CD14-positive monocyte (primary cell): ENCODE data around the gene RNF157. TPM values are rescaled to one million over a fixed set of nuclear protein-coding genes. Genes with fewer than 3 reads are reported as not detected.

Experiments used
- DNase-seq, 3 donors: peaks; one replicate each; pipeline ENCODE4 v3.0.0-alpha.2; 2011 to 2022
- H2AFZ ChIP-seq: 2 replicates; pipeline ENCODE4 v1.6.0; 2012; ENCODE audit warnings: mild to moderate bottlenecking, low read depth, low read length, inconsistent platforms; ENCODE audit not compliant: insufficient read depth, poor library complexity, severe bottlenecking
- H3K27ac ChIP-seq, 2 donors: 1 replicate in 1 of 2; 2 replicates in 1 of 2; pipeline ENCODE4 v1.5.1; 2012 to 2013; ENCODE audit warnings: low read length in 2 of 2, control low read depth in 1 of 2, inconsistent platforms in 1 of 2, low read depth in 1 of 2, mild to moderate bottlenecking in 1 of 2
- H3K27me3 ChIP-seq, 2 donors: one replicate each; pipeline versions ENCODE4 v1.6.0 to v1.6.1; 2011 to 2013; ENCODE audit warnings: low read length in 2 of 2; ENCODE audit not compliant: control insufficient read depth in 2 of 2, insufficient read depth in 2 of 2
- H3K36me3 ChIP-seq, 2 donors: replicated peaks in 1 of 2; 1 replicate in 1 of 2; 2 replicates in 1 of 2; pipeline versions ENCODE4 v1.5.1 to v1.6.1; 2012 to 2013; ENCODE audit warnings: low read length in 2 of 2, control low read depth in 1 of 2, inconsistent platforms in 1 of 2, mild to moderate bottlenecking in 1 of 2; ENCODE audit not compliant: insufficient read depth in 2 of 2, control insufficient read depth in 1 of 2
- H3K4me1 ChIP-seq, 2 donors: 1 replicate in 1 of 2; 2 replicates in 1 of 2; pipeline versions ENCODE4 v1.5.1 to v1.6.1; 2012 to 2013; ENCODE audit warnings: low read length in 2 of 2, control low read depth in 1 of 2, inconsistent platforms in 1 of 2, mild to moderate bottlenecking in 1 of 2, moderate library complexity in 1 of 2; ENCODE audit not compliant: insufficient read depth in 2 of 2, control insufficient read depth in 1 of 2
- H3K4me2 ChIP-seq: replicated peaks from 2 replicates; pipeline ENCODE3; 2012; ENCODE audit warnings: low read length, moderate library complexity, mild to moderate bottlenecking; ENCODE audit not compliant: poor library complexity, severe bottlenecking; ENCODE audit errors: extremely low read depth
- H3K4me3 ChIP-seq, 3 experiments: fragments of 200-600 bp in 1 of 3; sonication (generic) in 1 of 3; replicated peaks in 1 of 3; 1 replicate in 2 of 3; 2 replicates in 1 of 3; pipeline ENCODE4 v1.5.1; 2011 to 2013; ENCODE audit warnings: low read length in 3 of 3, mild to moderate bottlenecking in 3 of 3, control low read depth in 2 of 3, low read depth in 2 of 3, inconsistent platforms in 1 of 3, moderate library complexity in 1 of 3
- H3K79me2 ChIP-seq: 2 replicates; pipeline ENCODE4 v1.6.0; 2012; ENCODE audit warnings: mild to moderate bottlenecking, control low read depth, inconsistent platforms, low read length, moderate library complexity; ENCODE audit not compliant: insufficient read depth
- H3K9ac ChIP-seq: 2 replicates; pipeline ENCODE4 v1.6.0; 2017; ENCODE audit warnings: low read length, mild to moderate bottlenecking; ENCODE audit not compliant: insufficient read depth, poor library complexity, severe bottlenecking
- H3K9me3 ChIP-seq, 2 donors: replicated peaks in 1 of 2; 1 replicate in 1 of 2; 2 replicates in 1 of 2; pipeline versions ENCODE4 v1.5.1 to v1.6.1; 2012 to 2013; ENCODE audit warnings: low read length in 2 of 2, control low read depth in 1 of 2; ENCODE audit not compliant: control insufficient read depth in 1 of 2, insufficient read depth in 1 of 2
- H4K20me1 ChIP-seq: 2 replicates; pipeline ENCODE4 v1.6.0; 2012; ENCODE audit warnings: mild to moderate bottlenecking, low read length, control low read depth, moderate library complexity; ENCODE audit not compliant: insufficient read depth
- H3K27ac Mint-ChIP-seq, 7 donors: one replicate each; pipeline ENCODE4 v1.8.0; 2020; ENCODE audit warnings: mild to moderate bottlenecking in 7 of 7, mixed read lengths in 7 of 7, moderate library complexity in 6 of 7, inconsistent platforms in 2 of 7
- H3K27me3 Mint-ChIP-seq, 3 donors: one replicate each; pipeline ENCODE4 v1.8.0; 2021 to 2022; ENCODE audit warnings: low read depth in 3 of 3, mild to moderate bottlenecking in 3 of 3, mixed read lengths in 3 of 3, moderate library complexity in 3 of 3, inconsistent platforms in 1 of 3
- H3K36me3 Mint-ChIP-seq, 2 donors: one replicate each; pipeline ENCODE4 v1.8.0; 2020; ENCODE audit warnings: mixed read lengths in 2 of 2, inconsistent platforms in 1 of 2, mild to moderate bottlenecking in 1 of 2
- H3K4me1 Mint-ChIP-seq: one replicate; pipeline ENCODE4 v1.8.0; 2020; ENCODE audit warnings: mild to moderate bottlenecking, mixed read lengths
- H3K4me3 Mint-ChIP-seq, 2 donors: one replicate each; pipeline ENCODE4 v1.8.0; 2020; ENCODE audit warnings: mild to moderate bottlenecking in 2 of 2, mixed read lengths in 2 of 2, moderate library complexity in 1 of 2
- H3K9me3 Mint-ChIP-seq, 7 donors: one replicate each; pipeline ENCODE4 v1.8.0; 2020 to 2022; ENCODE audit warnings: mixed read lengths in 7 of 7, mild to moderate bottlenecking in 6 of 7, moderate library complexity in 6 of 7, inconsistent platforms in 2 of 7
- WGBS: methylation state at CpG from one replicate; pipeline ENCODE4 v1.1.5; 2013; ENCODE audit warnings: missing lambda C conversion rate; ENCODE audit not compliant: insufficient coverage; 5-methylcytosine and 5-hydroxymethylcytosine counted together
- intact Hi-C, 2 donors: fragments of 100-400 bp; cut with micrococcal nuclease; formaldehyde crosslinking; loops; one replicate each; pipeline versions ENCODE4 v1.15.0 to v1.15.1; 2023
- polyA plus RNA-seq, 3 donors: library from polyadenylated mRNA; depleted of rRNA in 1 of 3; unstranded in 2 of 3; stranded (reverse) in 1 of 3; fragments of 300-500 nt in 2 of 3; fragments of >200 nt in 1 of 3; fragmentation: Illumina TruSeq in 2 of 3; gene quantifications; 1 replicate in 2 of 3; 2 replicates in 1 of 3; pipeline ENCODE4 v1.2.3, GENCODE V29; 2012 to 2021
- TF ChIP-seq, protein P1 (sequence below): fragments of 200-600 bp; IDR thresholded peaks from one replicate; pipeline ENCODE4 v1.8.0; 2022; ENCODE audit warnings: antibody characterized with exemption, mild to moderate bottlenecking

Gene RNF157
- polyA plus RNA-seq, 3 donors: 0.03 TPM; not detected in 2

DNA sequence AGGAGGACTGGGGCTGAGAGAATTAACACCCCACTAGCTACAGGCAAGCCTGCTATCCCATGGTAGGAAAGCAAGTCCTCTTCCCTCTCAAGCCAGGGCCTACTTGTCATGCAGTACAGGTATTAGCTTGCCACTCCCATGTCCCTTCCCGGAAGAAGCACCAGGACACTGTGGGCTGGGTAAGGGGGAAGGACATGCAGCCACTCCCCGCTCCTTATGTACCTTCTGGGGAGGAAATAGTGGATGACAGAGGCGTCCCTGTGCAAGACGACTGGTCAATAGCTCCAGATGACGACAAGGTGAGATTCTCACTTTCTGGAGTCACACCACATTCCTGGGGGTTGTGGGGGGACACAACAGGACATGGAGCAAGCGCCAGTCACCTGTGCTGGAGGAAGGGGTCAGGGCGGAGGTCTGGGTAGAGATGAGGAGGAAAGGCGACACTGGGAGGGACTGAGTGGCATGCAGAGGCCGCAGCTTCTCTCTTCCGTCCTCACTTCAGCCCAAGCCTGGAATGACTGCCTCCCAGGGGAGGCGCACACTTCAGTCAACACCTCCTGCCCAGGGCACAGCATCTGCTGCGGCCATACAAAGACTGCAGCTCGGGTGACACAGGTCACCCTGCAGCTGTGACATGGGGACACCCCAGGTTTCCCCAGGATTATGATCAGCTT is 84.2 kb downstream of the RNF157 start:
- Histone ChIP-seq H2AFZ (no peak overlapping the region), H3K4me2 (no peak overlapping the region), H4K20me1 (no peaks in the 10 kb centered on the region), H3K9ac (no peak overlapping the region), H3K27me3 (no peaks in the 10 kb centered on the region), H3K36me3 (no peaks in the 10 kb centered on the region), H3K4me3 (no peak overlapping the region), H3K27ac (no peak overlapping the region), H3K9me3 (no peaks in the 10 kb centered on the region), H3K79me2 (no peaks in the 10 kb centered on the region), H3K4me1 (no peaks in the 10 kb centered on the region)
- intact Hi-C loops: no loop called here
- Mint-ChIP-seq H3K36me3 (no peaks in the 10 kb centered on the region), H3K4me1 (no peaks in the 10 kb centered on the region), H3K9me3 (no peaks in the 10 kb centered on the region), H3K4me3 (no peak overlapping the region), H3K27ac (no peak overlapping the region), H3K27me3 (peaks cover 0 to 3% (median 3%) of the 10 kb centered on the region in 3 donors)
- DNase-seq: no peak
- WGBS: 97% methylated on average over 10 of the region's 13 CpGs
- TF ChIP-seq, protein P1, sequence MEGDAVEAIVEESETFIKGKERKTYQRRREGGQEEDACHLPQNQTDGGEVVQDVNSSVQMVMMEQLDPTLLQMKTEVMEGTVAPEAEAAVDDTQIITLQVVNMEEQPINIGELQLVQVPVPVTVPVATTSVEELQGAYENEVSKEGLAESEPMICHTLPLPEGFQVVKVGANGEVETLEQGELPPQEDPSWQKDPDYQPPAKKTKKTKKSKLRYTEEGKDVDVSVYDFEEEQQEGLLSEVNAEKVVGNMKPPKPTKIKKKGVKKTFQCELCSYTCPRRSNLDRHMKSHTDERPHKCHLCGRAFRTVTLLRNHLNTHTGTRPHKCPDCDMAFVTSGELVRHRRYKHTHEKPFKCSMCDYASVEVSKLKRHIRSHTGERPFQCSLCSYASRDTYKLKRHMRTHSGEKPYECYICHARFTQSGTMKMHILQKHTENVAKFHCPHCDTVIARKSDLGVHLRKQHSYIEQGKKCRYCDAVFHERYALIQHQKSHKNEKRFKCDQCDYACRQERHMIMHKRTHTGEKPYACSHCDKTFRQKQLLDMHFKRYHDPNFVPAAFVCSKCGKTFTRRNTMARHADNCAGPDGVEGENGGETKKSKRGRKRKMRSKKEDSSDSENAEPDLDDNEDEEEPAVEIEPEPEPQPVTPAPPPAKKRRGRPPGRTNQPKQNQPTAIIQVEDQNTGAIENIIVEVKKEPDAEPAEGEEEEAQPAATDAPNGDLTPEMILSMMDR: no peak

DNA sequence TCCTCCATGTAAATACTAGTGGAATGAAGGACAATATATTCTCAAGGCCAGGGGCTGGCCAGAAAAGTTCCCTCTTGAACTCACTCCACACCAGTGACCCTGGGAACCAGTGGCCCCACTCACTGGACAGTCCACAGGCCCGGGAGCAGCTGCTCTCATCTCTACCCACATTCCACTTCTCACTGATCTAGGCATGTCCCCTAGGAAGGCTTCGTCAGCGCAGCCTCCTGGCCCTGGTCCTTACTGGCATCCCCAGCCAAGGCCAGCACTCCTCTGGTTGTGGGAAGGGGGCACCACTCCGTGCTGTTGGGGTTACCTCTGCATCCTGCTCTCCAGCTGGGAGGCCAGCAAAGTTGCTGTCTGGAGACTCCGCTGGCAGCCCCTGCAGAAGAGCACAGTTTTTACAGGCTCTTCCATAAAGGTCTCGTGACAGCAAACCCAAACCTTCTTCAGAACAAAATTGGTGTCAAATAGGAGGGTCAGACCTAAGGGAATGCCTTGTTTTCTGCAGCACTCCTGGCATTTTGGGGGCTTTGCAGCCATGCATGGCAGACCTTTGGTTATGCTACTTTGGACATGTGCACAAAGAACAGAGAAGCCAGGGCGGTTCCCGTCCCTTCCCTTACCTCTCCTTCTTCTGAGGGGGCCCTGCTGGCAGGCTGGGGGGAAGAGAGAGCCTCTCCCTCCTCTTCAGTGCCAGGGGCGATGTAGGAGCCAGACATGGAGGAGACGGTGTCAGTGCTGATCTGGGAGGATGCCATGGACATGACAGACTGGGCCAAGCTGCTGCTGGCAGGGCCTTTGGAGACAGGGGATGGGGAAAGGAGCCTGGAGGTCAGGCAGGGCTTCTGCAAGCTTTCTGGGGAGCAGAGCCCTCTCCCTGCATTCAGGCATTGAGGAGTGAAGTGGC is 85.1 kb downstream of the RNF157 start:
- Histone ChIP-seq H3K79me2 (no peaks in the 10 kb centered on the region), H3K27ac (no peak overlapping the region), H3K4me1 (no peaks in the 10 kb centered on the region), H2AFZ (no peak overlapping the region), H3K9me3 (no peaks in the 10 kb centered on the region), H3K9ac (no peak overlapping the region), H3K36me3 (no peaks in the 10 kb centered on the region), H3K4me2 (no peak overlapping the region), H3K27me3 (no peaks in the 10 kb centered on the region), H4K20me1 (no peaks in the 10 kb centered on the region), H3K4me3 (no peak overlapping the region)
- Mint-ChIP-seq H3K27ac (peak overlapping the region in 1 of 7 donors; percentile 46), H3K4me3 (no peak overlapping the region), H3K27me3 (peaks cover 0 to 3% (median 3%) of the 10 kb centered on the region in 3 donors), H3K4me1 (no peaks in the 10 kb centered on the region), H3K36me3 (no peaks in the 10 kb centered on the region), H3K9me3 (no peaks in the 10 kb centered on the region)
- intact Hi-C loops: no loop called here
- DNase-seq: no peak
- 87% methylated on average over 4 of the region's 10 CpGs for WGBS
- TF ChIP-seq, protein P1: no peak
